ENCODE data around the gene ANKRD39. TPM values are rescaled to one million over a fixed set of nuclear protein-coding genes. Genes with fewer than 3 reads are reported as not detected.

The ANKRD39 gene
- total and polyA plus RNA-seq, 3 donors from 2014 or later, result 8.9 to 16.4 (median 13.9) TPM

- Histone ChIP-seq H3K4me1 (peaks cover 9% of the 10 kb centered on the region), H3K4me3 (no peak overlapping the region), H3K27me3 (no peaks in the 10 kb centered on the region), H3K36me3 (ENCODE audit: low read depth, missing control alignments) (no peaks in the 10 kb centered on the region), H3K27ac (no peak overlapping the region), H3K9me3 (no peaks in the 10 kb centered on the region)
- no peak for TF ChIP-seq CTCF (IDR thresholded peaks at IDR 0.05)
- 78 to 81% methylated on average over 11 of the region's 11 CpGs for WGBS, 2 donors
- no peak for DNase-seq
- intact Hi-C loops (cut with DNase I; ENCODE audit: low total_unique reads), result no loop called here
Observed at GRCh38 chr2:96897491-96898134, 39.8 kb upstream of the ANKRD39 start.

GRCh38 chr2:96895746-96896651, 38.2 kb upstream of the ANKRD39 start:
- H3K4me1 ChIP-seq, result peaks cover 14% of the 10 kb centered on the region
- no peaks in the 10 kb centered on the region for H3K9me3 ChIP-seq
- DNase-seq, result no peak
- H3K4me3 ChIP-seq, result no peak overlapping the region
- intact Hi-C loops (cut with DNase I; ENCODE audit: low total_unique reads), result no loop called here
- no peaks in the 10 kb centered on the region for H3K36me3 ChIP-seq (ENCODE audit: low read depth, missing control alignments)
- H3K27ac ChIP-seq, result no peak overlapping the region
- no peaks in the 10 kb centered on the region for H3K27me3 ChIP-seq
- TF ChIP-seq POLR2A (IDR thresholded peaks at IDR 0.05), result no peak
- no peak for TF ChIP-seq CTCF (IDR thresholded peaks at IDR 0.05)
- WGBS, 2 donors, result 82 to 89% methylated on average over 14 to 18 of the region's 18 CpGs

GRCh38 chr2:96895032-96895745, 37.4 kb upstream of the ANKRD39 start:
- H3K27ac ChIP-seq, result no peak overlapping the region
- H3K4me3 ChIP-seq, result no peak overlapping the region
- intact Hi-C loops (cut with DNase I; ENCODE audit: low total_unique reads), result no loop called here
- WGBS, 2 donors, result 88 to 95% methylated on average over 7 to 10 of the region's 10 CpGs
- H3K9me3 ChIP-seq, result no peaks in the 10 kb centered on the region
- no peak for TF ChIP-seq POLR2A (IDR thresholded peaks at IDR 0.05)
- TF ChIP-seq CTCF (IDR thresholded peaks at IDR 0.05), result no peak
- DNase-seq, result no peak
- no peaks in the 10 kb centered on the region for H3K27me3 ChIP-seq
- H3K4me1 ChIP-seq, result peaks cover 14% of the 10 kb centered on the region
- H3K36me3 ChIP-seq (ENCODE audit: low read depth, missing control alignments), result no peaks in the 10 kb centered on the region

GRCh38 chr2:96894151-96894531, 36.3 kb upstream of the ANKRD39 start:
- H3K27me3 ChIP-seq, result no peaks in the 10 kb centered on the region
- H3K27ac ChIP-seq, result no peak overlapping the region
- TF ChIP-seq CTCF (IDR thresholded peaks at IDR 0.05) (no peak), POLR2A (IDR thresholded peaks at IDR 0.05) (no peak)
- H3K4me3 ChIP-seq, result no peak overlapping the region
- H3K9me3 ChIP-seq, result no peaks in the 10 kb centered on the region
- H3K4me1 ChIP-seq, result peaks cover 14% of the 10 kb centered on the region
- no peaks in the 10 kb centered on the region for H3K36me3 ChIP-seq (ENCODE audit: low read depth, missing control alignments)
- DNase-seq, result no peak
- intact Hi-C loops (cut with DNase I; ENCODE audit: low total_unique reads), result no loop called here
- WGBS, 2 donors, result 89 to 95% methylated on average over 3 of the region's 3 CpGs

Data from testis (tissue), 3 donors.